ENCODE measurements around the gene OR52K1.

DNA sequence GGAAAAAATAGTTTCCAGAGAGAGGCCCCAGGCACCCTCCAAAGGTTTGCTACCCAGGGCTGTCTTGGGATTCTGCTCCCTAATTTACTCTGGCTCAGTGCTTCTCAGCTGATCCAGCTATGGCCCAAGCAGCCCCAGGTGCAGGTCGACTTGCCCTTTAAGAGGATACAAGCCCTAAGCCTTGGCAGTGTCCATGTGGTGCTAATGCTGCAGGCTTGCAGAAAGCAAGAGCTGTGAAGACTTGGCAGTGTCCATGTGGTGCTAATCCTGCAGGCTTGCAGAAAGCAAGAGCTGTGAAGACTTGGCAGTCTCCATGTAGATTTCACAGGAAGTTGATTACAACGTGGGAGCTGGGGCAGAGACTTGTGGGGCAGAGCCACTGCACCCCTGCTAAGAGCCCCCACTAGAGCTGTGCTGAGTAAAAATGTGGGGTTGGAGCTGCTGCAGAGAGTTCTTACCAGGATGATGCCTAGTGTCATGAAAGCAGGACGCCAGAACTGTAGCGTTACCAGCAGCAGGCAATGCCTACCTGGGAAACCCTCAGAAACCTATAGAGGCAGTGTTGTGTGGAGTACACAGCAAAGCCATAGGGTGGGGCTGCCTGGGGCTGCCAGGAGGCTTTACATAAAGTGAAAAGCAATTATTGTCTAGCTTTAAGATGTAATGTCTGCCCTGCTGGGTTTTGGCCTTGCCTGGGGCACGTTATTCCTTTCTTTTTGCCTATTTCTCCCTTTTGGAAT, 16.1 kb upstream of the OR52K1 start:
- TF ChIP-seq, protein P1, sequence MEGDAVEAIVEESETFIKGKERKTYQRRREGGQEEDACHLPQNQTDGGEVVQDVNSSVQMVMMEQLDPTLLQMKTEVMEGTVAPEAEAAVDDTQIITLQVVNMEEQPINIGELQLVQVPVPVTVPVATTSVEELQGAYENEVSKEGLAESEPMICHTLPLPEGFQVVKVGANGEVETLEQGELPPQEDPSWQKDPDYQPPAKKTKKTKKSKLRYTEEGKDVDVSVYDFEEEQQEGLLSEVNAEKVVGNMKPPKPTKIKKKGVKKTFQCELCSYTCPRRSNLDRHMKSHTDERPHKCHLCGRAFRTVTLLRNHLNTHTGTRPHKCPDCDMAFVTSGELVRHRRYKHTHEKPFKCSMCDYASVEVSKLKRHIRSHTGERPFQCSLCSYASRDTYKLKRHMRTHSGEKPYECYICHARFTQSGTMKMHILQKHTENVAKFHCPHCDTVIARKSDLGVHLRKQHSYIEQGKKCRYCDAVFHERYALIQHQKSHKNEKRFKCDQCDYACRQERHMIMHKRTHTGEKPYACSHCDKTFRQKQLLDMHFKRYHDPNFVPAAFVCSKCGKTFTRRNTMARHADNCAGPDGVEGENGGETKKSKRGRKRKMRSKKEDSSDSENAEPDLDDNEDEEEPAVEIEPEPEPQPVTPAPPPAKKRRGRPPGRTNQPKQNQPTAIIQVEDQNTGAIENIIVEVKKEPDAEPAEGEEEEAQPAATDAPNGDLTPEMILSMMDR (IDR thresholded peaks at IDR 0.05), result no peak
- TF ChIP-seq POLR2A (IDR thresholded peaks at IDR 0.05), result no peak

Measured in body of pancreas (tissue), 4 donors.